Colonic mucosa (tissue), 4 donors: ENCODE data around the gene LRP1B. TPM values are rescaled to one million over a fixed set of nuclear protein-coding genes. Genes with fewer than 3 reads are reported as not detected.

Experiments
- DNase-seq: peaks from one replicate; pipeline ENCODE4 v3.0.0-alpha.2; 2020
- H3K27ac ChIP-seq: fragments of 200-600 bp; one replicate; pipeline ENCODE4 v1.8.0; 2021
- H3K27me3 ChIP-seq: fragments of 200-600 bp; one replicate; pipeline ENCODE4 v1.8.0; 2021
- H3K36me3 ChIP-seq: fragments of 200-600 bp; one replicate; pipeline ENCODE4 v1.8.0; 2021
- H3K4me1 ChIP-seq: fragments of 200-600 bp; one replicate; pipeline ENCODE4 v1.8.0; 2021; ENCODE audit warnings: mild to moderate bottlenecking
- H3K4me3 ChIP-seq: fragments of 200-600 bp; one replicate; pipeline ENCODE4 v1.8.0; 2021
- H3K9ac ChIP-seq, 2 donors: one replicate each; pipeline ENCODE4 v1.7.0; 2013; ENCODE audit warnings: control low read depth in 2 of 2, low read depth in 2 of 2, low read length in 2 of 2
- H3K9me3 ChIP-seq: fragments of 200-600 bp; one replicate; pipeline ENCODE4 v1.8.0; 2021
- intact Hi-C: fragments of 100-400 bp; cut with DNase I; formaldehyde crosslinking; loops from one replicate; pipeline ENCODE4 v1.14.1; 2022
- total RNA-seq, 2 donors: library from RNA; stranded (reverse); fragmentation: NEBNext Ultra II Directional in 1 of 2; extraction: Animal tissue kit (Norgen Biotek cat#: 25700) in 1 of 2; gene quantifications; one replicate each; pipeline ENCODE4 v1.2.1, GENCODE V29; 2021
- TF ChIP-seq, protein P1 (sequence below): fragments of 200-600 bp; IDR thresholded peaks from one replicate; pipeline ENCODE4 v1.8.0; 2022; ENCODE audit warnings: antibody characterized with exemption, mild to moderate bottlenecking
- donor health status: healthy.
- donor health status: DM: no; HTN: no; CAD: no.
- donor health status: DM: no; HTN: no; CAD: no.

LRP1B gene
- total RNA-seq, 2 donors from 2014 or later, result 0.10 to 0.19 TPM

DNA sequence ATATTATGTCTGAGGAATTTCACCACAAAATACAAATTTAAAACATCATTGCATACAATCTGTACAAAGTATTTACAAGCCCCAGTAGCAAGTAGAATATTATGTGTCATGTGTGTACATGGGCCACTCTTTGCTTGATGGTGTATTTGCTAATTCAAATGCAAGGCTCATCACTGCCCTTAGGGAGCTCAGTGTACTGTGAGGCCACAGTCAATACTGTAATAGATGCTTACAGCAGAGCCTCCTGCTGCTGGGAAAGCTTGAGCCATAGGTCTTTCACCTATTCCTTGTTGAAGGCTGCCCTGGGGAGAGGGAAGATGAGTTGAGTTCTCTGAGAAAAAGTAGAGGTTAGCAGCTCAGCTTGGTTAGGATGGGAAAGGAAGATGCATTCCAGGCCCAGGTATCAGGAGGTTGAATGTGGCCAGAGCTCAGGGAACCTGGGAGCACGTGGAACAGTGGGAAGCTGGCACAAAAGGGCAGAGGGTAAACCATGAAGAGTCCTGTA is 189.6 kb downstream of the LRP1B start:
- H3K4me3 ChIP-seq, result no peak overlapping the region
- intact Hi-C loops, result no loop called here
- H3K36me3 ChIP-seq, result no peaks in the 10 kb centered on the region
- H3K4me1 ChIP-seq, result no peaks in the 10 kb centered on the region
- no peak for DNase-seq
- TF ChIP-seq, protein P1, sequence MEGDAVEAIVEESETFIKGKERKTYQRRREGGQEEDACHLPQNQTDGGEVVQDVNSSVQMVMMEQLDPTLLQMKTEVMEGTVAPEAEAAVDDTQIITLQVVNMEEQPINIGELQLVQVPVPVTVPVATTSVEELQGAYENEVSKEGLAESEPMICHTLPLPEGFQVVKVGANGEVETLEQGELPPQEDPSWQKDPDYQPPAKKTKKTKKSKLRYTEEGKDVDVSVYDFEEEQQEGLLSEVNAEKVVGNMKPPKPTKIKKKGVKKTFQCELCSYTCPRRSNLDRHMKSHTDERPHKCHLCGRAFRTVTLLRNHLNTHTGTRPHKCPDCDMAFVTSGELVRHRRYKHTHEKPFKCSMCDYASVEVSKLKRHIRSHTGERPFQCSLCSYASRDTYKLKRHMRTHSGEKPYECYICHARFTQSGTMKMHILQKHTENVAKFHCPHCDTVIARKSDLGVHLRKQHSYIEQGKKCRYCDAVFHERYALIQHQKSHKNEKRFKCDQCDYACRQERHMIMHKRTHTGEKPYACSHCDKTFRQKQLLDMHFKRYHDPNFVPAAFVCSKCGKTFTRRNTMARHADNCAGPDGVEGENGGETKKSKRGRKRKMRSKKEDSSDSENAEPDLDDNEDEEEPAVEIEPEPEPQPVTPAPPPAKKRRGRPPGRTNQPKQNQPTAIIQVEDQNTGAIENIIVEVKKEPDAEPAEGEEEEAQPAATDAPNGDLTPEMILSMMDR, result no peak
- no peak overlapping the region for H3K27ac ChIP-seq
- H3K9ac ChIP-seq, result no peak overlapping the region
- no peaks in the 10 kb centered on the region for H3K27me3 ChIP-seq
- no peaks in the 10 kb centered on the region for H3K9me3 ChIP-seq

DNA sequence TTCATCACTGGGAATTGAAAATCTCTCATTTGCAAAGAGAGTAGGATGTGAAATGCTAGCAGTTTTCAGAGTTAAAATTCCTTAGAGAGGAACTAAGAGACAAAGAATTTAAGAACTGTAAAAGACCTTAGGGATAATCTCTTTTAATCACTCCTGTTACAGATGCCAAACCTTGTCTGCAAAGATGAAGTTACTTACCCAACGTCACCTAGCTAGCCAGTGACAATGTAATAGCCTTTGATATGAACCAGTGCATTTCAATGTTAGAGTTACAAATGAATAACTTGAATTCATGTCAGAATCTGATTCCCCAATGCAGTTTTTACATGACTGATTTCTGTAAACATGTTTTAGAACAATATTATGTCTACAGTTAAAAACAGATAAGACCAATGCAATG is 190.1 kb downstream of the LRP1B start:
- Histone ChIP-seq H3K9ac (no peak overlapping the region), H3K4me3 (no peak overlapping the region), H3K4me1 (no peaks in the 10 kb centered on the region), H3K27me3 (no peaks in the 10 kb centered on the region), H3K36me3 (no peaks in the 10 kb centered on the region), H3K9me3 (no peaks in the 10 kb centered on the region), H3K27ac (no peak overlapping the region)
- no peak for DNase-seq
- TF ChIP-seq, protein P1, result no peak
- intact Hi-C loops, result no loop called here

GRCh38 chr2:141933226-141933625 is 197.6 kb downstream of the LRP1B start:
- H3K9ac ChIP-seq, result no peak overlapping the region
- no peaks in the 10 kb centered on the region for H3K4me1 ChIP-seq
- no peaks in the 10 kb centered on the region for H3K9me3 ChIP-seq
- intact Hi-C loops, result no loop called here
- no peak for DNase-seq
- H3K27me3 ChIP-seq, result no peaks in the 10 kb centered on the region
- TF ChIP-seq, protein P1, result no peak
- H3K36me3 ChIP-seq, result no peaks in the 10 kb centered on the region
- no peak overlapping the region for H3K27ac ChIP-seq
- no peak overlapping the region for H3K4me3 ChIP-seq

DNA sequence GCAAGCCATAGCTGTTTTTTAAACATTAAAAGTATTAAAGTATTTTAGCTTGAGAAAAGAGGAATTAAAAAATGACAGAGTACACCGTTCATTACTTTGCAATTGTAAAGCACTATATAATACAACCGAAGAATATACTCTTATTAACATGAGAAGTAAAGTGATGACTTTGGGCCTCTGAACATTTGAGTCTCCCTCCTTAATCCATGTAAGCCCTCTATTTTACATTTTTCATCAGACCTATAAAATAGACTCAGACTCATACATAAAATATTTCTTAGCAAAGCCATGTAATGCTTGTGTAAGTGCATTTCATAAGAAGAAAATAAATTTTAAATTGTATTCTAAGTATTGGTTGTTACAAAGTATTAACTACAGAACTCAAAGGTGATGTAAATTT is 198.6 kb downstream of the LRP1B start:
- intact Hi-C loops, result no loop called here
- DNase-seq, result no peak
- Histone ChIP-seq H3K27me3 (no peaks in the 10 kb centered on the region), H3K9me3 (no peaks in the 10 kb centered on the region), H3K9ac (no peak overlapping the region), H3K36me3 (no peaks in the 10 kb centered on the region), H3K4me1 (no peaks in the 10 kb centered on the region), H3K4me3 (no peak overlapping the region), H3K27ac (no peak overlapping the region)
- TF ChIP-seq, protein P1, result no peak

GRCh38 chr2:141931797-141932196 is 199.0 kb downstream of the LRP1B start:
- intact Hi-C loops, result no loop called here
- no peak for DNase-seq

More at GRCh38 chr2:141931797-141932196, 199.0 kb downstream of the LRP1B start:
- Histone ChIP-seq H3K4me3 (no peak overlapping the region), H3K27ac (no peak overlapping the region), H3K27me3 (no peaks in the 10 kb centered on the region), H3K9ac (no peak overlapping the region), H3K9me3 (no peaks in the 10 kb centered on the region), H3K36me3 (no peaks in the 10 kb centered on the region), H3K4me1 (no peaks in the 10 kb centered on the region)
- TF ChIP-seq, protein P1, result no peak
